NCI-H1694 (cell line): Measurements from ENCODE around the gene ITPRIPL2.

Experiments
- DNase-seq: peaks from one replicate; lab custom pipeline; 2025; lab: John Stamatoyannopoulos, UW

Gene ITPRIPL2

GRCh38 chr16:19142939-19143598 is 29.3 kb downstream of the ITPRIPL2 start:
- no peak for DNase-seq

DNA sequence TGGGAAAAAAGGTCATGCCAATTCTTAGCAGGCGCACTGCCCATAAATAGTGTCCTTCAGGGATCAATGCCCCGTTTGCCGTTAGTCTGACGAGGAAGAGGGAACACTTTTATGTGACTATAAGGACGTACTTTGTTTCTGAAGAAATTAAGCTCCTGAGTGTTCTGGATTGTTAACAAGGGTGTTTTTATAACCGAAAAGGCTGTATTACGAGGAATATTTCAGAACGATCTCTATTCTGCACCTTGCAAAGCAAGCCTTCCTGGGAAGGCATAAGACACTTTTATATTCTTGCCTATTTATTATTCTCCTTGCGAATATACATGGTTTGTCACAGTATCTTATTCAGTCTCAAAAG is 29.8 kb downstream of the ITPRIPL2 start:
- DNase-seq: no peak

GRCh38 chr16:19145010-19145409 is 31.2 kb downstream of the ITPRIPL2 start:
- no peak for DNase-seq

- DNase-seq: no peak
These were observed 33.4 kb downstream of the ITPRIPL2 start for GRCh38 chr16:19147126-19147525.

DNA sequence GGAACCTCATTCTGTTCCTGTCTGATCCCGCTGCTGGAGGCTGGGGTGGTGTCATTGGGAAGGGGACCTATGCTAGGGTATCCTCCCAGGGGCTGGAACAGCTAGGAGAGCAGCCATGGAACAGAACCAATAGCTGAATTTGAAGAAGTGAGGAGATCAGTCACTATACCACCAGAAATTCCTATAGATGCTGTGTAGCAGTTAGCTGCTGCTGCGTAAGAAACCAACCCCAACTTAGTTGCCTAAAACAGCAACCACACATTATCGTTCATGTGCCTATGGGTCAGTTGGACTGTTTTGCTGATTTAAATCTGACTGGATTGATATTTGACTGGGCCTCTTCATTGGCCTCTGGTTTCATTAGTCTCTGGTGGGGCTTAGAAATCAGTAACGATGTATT is 33.9 kb downstream of the ITPRIPL2 start:
- no peak for DNase-seq

DNA sequence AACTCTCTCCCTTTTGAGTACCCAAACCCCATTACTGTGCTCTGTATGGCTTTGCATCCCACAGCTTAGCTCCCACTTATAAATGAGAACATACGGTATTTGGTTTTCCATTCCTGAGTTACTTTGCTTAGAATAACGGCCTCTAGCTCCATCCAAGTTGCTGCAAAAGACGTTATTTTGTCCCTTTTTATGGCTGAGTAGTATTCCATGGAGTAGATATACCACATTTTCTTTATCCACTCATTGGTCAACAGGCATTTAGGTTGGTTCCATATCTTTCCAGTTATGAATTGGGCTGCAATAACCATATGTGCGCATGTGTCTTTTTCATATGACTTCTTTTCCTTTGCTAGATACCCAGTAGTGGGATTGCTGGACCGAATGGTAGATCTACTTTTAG is 34.4 kb downstream of the ITPRIPL2 start:
- DNase-seq: no peak

DNA sequence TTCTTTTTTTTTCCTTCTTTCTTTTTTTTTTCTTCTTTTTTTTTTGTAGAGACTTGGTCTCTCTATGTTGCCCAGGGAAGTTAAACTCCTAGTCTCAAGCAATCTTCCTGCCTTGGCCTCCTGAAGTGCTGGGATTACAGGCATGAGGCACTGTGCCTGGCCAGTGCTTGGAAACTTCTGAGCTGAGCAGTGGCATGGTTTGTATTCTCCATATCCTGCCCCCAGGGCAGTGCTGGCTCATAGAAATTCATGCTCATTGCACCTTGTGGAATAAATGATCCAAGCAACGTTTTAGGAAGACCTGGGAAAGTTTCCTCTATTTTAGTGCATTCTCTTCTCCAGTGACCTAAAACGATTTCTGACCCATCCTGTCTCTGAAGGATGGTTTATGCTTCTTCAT is 37.5 kb downstream of the ITPRIPL2 start:
- DNase-seq: no peak

DNA sequence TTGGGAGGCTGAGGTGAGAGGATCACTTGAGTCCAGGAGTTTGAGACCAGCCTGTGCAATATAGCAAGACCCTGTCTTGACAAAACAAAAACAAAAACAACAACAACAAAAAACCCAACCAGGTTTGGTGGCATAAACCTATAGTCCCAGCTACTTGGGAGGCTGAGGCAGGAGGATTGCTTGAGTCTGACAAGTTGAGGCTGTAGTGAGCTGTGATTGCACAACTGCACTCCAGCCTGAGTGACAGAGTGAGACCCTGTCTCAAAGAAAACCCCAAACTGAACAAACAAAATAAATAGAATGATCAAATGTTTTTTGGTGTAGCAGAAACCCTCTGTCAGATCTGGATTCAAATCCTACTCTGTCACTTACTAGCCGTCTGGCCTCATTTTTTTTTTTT is 38.3 kb downstream of the ITPRIPL2 start:
- no peak for DNase-seq

DNA sequence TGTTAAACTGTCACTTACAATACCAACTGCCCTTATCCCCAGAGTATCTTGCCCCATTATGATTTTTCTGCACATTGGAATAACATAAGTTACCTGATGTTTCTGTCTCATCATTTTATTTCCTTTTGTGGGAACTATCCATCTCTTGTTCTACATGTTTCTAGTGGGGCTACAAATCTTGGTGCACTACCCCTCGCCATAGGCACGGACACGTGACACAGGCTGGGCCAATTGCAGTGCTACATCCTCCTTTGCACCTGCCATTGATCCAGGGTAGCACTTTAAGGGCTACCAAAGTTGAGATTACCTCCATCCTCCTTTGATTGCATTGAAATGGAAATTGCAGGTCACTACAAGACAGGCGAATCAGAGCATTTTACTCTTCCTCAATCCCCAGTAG is 40.1 kb downstream of the ITPRIPL2 start:
- DNase-seq: no peak

GRCh38 chr16:19162085-19162484 is 48.3 kb downstream of the ITPRIPL2 start:
- no peak for DNase-seq

DNA sequence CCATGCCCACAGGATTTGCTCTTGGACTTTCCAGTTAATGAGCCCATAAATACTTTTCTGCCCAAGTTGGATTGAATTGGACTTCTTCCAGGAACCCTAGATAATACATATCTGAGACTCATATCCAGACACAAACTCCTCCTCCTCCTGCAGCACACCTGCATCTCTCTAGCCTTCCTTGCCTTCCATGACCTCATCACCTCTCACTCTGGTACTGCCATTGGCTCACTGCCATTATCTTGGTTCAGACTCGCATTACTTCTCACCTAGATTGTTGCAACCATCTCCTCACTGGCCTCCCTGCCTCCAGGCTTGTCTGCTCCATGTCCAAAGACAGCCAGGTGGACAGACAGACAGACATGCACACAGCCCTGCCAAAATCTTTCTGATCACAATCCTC is 49.5 kb downstream of the ITPRIPL2 start:
- no peak for DNase-seq

DNA sequence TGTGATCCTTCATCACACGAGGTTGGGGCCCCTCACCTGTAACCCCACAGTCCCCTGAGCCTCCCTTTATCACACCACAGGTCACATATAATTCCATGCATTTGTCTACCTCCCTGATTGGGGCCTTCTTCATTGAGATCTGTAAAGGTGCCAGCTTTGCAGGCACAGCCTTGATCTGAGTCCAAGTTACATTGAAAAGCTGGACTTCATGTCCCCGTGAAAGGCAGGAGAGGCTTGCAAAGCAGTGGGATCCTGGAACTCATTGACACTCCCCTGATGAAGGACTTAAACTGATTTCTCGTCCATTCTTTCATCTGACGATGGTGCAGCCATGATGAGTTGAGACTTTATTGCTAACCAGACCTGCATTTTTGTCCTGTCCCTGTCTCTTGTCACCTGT is 50.5 kb downstream of the ITPRIPL2 start:
- DNase-seq: no peak

DNA sequence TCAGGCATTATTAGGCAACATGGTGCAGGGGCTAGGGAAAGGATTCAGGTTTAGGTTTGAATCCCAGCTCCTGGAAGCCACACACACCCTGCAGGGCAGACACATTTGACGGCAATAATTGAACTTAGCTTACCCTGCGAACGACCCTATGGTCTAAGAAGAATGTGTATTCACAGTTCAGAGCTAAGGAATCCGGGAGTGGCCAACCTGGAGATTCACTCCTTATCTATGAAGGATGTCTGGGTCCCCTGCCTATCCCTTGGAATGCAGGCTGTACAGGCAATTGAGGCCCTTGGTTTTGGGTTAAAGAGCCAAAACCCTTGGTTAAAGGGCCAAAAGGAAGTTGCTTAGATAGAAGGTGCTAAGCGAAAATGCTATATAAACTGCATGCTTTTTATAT is 51.3 kb downstream of the ITPRIPL2 start:
- DNase-seq: no peak

DNA sequence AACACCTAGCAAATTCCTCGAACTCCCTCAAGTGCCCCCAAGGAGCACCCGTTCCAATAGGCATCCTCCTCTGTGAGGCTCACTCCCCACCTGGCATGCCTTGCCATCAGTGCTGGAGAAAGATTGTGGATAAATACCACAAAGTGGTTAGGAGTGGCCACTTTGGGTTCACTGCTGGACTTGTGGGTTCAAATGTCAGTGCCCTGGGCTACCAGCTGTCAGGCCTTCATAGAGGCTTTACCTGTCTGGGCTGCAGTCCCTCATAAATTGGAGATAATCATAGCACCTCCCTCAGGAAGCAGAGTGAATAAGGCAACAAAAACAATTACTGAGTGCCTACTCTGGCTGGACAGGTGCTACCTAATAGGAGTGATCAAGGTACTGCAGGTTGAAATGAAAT is 52.7 kb downstream of the ITPRIPL2 start:
- no peak for DNase-seq

GRCh38 chr16:19167710-19168370 is 54.1 kb downstream of the ITPRIPL2 start, which contains the start of gene SYT17:
Gene SYT17, plus strand, starts transcription at chr16:19168240. Its CDS starts 407 bp downstream, at chr16:19168647.
- DNase-seq: peak; percentile 49

GRCh38 chr16:19168371-19169081 is 54.8 kb downstream of the ITPRIPL2 start:
- no peak for DNase-seq

DNA sequence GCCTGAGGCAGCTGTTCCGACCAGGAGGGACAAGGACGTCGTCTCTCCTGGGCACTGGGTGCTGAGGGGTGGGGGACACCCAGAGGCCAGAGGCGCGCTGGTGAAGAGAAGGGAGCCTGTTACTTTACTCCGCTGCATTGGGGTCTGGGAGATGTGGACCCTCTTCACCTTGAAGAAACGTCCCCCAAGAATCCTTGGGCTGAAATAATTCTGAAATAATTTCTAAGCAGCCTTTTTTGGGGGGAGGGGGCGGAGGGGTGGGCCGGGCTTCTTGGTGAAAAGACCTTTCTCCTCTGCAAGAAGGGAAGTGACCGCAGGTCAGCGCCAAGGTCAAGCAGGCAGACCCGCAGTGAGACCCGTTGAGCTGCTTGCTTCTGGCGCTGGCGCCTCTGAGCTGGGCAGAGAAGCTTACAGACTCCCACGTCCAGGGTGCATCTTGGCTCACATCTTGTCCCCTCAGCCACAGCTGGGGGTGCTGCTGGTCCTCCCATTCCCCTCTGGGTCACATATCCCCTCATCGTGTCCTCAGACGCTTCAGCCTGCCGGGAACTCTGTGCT is 55.4 kb downstream of the ITPRIPL2 start:
- no peak for DNase-seq

DNA sequence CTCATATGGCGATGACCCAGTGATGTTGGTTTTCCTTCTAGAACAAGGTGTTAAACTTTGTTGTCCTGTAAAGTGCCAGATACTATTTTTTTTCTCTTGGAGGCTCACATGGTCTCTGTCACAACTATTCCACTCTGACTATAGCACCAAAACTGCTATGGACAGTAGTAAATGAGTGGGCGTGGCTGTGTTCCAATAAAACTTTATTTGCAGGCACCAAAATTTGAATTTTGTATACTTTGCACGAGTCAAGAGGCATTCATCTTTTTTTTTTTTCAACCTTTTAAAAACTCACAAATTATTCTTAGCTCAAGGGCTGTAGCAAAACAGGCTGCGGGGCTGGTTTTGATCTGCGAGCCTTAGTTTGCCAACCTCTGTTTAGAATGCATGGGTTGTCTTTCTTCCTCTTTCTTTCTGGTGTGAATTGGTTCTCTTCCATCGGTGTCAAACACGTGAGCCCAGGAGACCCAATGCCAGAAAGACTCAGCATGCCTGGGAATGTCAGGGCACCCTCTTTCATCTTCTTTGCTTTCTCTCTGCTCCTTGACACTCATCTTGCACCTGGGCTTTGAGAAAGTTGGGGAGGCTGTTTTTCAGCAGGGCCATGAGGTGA is 56.4 kb downstream of the ITPRIPL2 start:
- DNase-seq: no peak
